K562 (cell line): ENCODE data around the gene OSBPL10. TPM values are rescaled to one million over a fixed set of nuclear protein-coding genes. Genes with fewer than 3 reads are reported as not detected.

Source experiments
- ATAC-seq: fragments of 200-7000 bp; cut with Tn5 transposase; 3 replicates; pipeline ENCODE4 v1.9.1; 2020; ENCODE audit warnings: moderate library complexity
- BruUV-seq: library from RNA; stranded (reverse); fragments of 400-500 nt; replicated peaks from 2 replicates; lab custom pipeline; 2021; lab: Mats Ljungman, UMichigan
- CTCF ChIA-PET: fragments of 300-600 bp; formaldehyde crosslinking; extraction: SDS; loops from one replicate; lab custom pipeline; 2021; ENCODE audit warnings: low intra/inter-chr PET ratio; lab: Yijun Ruan, JAX
- POLR2A ChIA-PET: fragments of 300-600, 350-650 bp; sonication (Branson Sonifier 250); formaldehyde crosslinking; extraction: SDS; loops from one replicate; lab custom pipeline; 2021; ENCODE audit warnings: antibody characterized with exemption, inconsistent platforms; lab: Yijun Ruan, JAX
- DNase-seq, 4 experiments: peaks; one replicate each; pipeline versions ENCODE4 v3.0.0 to v3.0.0-alpha.2; 2011 to 2018; ENCODE audit warnings: low spot score in 3 of 4, mixed read lengths in 3 of 4; ENCODE audit errors: extremely low read depth in 1 of 4
- FAIRE-seq: peaks from 2 replicates; lab custom pipeline; 2011; peaks lifted over from hg19 to GRCh38; lab: Jason Lieb, UNC
- H2AFZ ChIP-seq: 2 replicates; pipeline ENCODE4 v1.6.0; 2011; ENCODE audit warnings: low read depth, low read length, control low read depth, inconsistent platforms
- H3K27ac ChIP-seq: fragments of 200-600 bp; 3 replicates; pipeline ENCODE4 v1.8.0; 2011; ENCODE audit warnings: low read depth, mild to moderate bottlenecking, control low read depth, inconsistent platforms, low read length, moderate library complexity, mixed read lengths; ENCODE audit errors: extremely low read depth
- H3K27me3 ChIP-seq, 2 experiments: fragments of 300-600 bp in 1 of 2; 2 replicates in 1 of 2; 3 replicates in 1 of 2; pipeline versions ENCODE4 v1.6.0 to v1.8.0; 2011; ENCODE audit warnings: inconsistent platforms in 2 of 2, low read length in 2 of 2, mild to moderate bottlenecking in 1 of 2, mixed read lengths in 1 of 2, moderate library complexity in 1 of 2; ENCODE audit not compliant: control insufficient read depth in 2 of 2, insufficient read depth in 2 of 2
- H3K36me3 ChIP-seq: fragments of 300-600 bp; 3 replicates; pipeline ENCODE4 v1.8.0; 2011; ENCODE audit warnings: mild to moderate bottlenecking, low read length, inconsistent platforms; ENCODE audit not compliant: control insufficient read depth, insufficient read depth
- H3K4me1 ChIP-seq, 2 experiments: fragments of 200-600 bp in 1 of 2; replicated peaks in 1 of 2; 2 replicates in 1 of 2; 3 replicates in 1 of 2; pipeline versions ENCODE4 v1.5.1 to v1.8.0; 2011; ENCODE audit warnings: inconsistent platforms in 2 of 2, low read length in 2 of 2, mild to moderate bottlenecking in 1 of 2, mixed read lengths in 1 of 2, moderate library complexity in 1 of 2; ENCODE audit not compliant: control insufficient read depth in 2 of 2, insufficient read depth in 2 of 2
- H3K4me2 ChIP-seq: 2 replicates; pipeline ENCODE4 v1.6.1; 2011; ENCODE audit warnings: low read length, control low read depth, inconsistent platforms, mixed read lengths; ENCODE audit not compliant: insufficient read depth
- H3K4me3 ChIP-seq: fragments of 200-600 bp; sonication (generic), shearing (Covaris generic); 2 replicates; pipeline ENCODE4 v1.5.1; 2016; ENCODE audit warnings: control low read depth, inconsistent platforms
- H3K79me2 ChIP-seq: fragments of 200-600 bp; 3 replicates; pipeline ENCODE4 v1.8.0; 2011; ENCODE audit warnings: low read length, inconsistent platforms; ENCODE audit not compliant: control insufficient read depth, insufficient read depth
- H3K9ac ChIP-seq, 2 experiments: 2 replicates each; pipeline versions ENCODE4 v1.6.0 to v1.6.1; 2011; ENCODE audit warnings: low read depth in 2 of 2, low read length in 2 of 2, control low read depth in 1 of 2, inconsistent platforms in 1 of 2, mild to moderate bottlenecking in 1 of 2, mixed read lengths in 1 of 2; ENCODE audit not compliant: insufficient read depth in 1 of 2
- H3K9me1 ChIP-seq: one replicate; pipeline ENCODE4 v1.6.0; 2011; ENCODE audit warnings: inconsistent platforms, mild to moderate bottlenecking, low read length, moderate library complexity; ENCODE audit not compliant: control insufficient read depth, insufficient read depth
- H3K9me3 ChIP-seq: replicated peaks from 2 replicates; pipeline ENCODE4 v1.5.1; 2011; ENCODE audit warnings: low read depth, low read length, inconsistent platforms; ENCODE audit not compliant: control insufficient read depth, insufficient read depth
- H4K20me1 ChIP-seq: replicated peaks from 2 replicates; pipeline ENCODE4 v1.6.1; 2011; ENCODE audit warnings: low read length, inconsistent platforms, mixed read lengths; ENCODE audit not compliant: control insufficient read depth, insufficient read depth
- BHLHE40 ChIP-seq: IDR thresholded peaks from 2 replicates; pipeline ENCODE4 v1.6.1; 2011; ENCODE audit warnings: low read length, improper control_type of control experiment
- CBX5 ChIP-seq: IDR thresholded peaks from 2 replicates; pipeline ENCODE4 v1.6.1; 2014; ENCODE audit warnings: low read depth, borderline replicate concordance
- CSDE1 ChIP-seq, 2 experiments: fragments of 450-650 bp; IDR thresholded peaks; 2 replicates each; pipeline ENCODE4 v1.6.1; 2016; ENCODE audit warnings: mild to moderate bottlenecking in 1 of 2
- ELK3 ChIP-seq: fragments of 450-650 bp; formaldehyde crosslinking; IDR thresholded peaks from 2 replicates; pipeline ENCODE4 v1.4.0; 2020; ENCODE audit warnings: mild to moderate bottlenecking
- JUNB ChIP-seq: fragments of 450-650 bp; formaldehyde crosslinking; conservative IDR thresholded peaks from 2 replicates; pipeline ENCODE4 v1.4.0; 2020; ENCODE audit warnings: mild to moderate bottlenecking
- SRSF7 ChIP-seq: fragments of 200-400 bp; formaldehyde crosslinking; optimal IDR thresholded peaks from 2 replicates; pipeline ENCODE3; 2017; ENCODE audit warnings: mild to moderate bottlenecking, low read depth, low read length
- THRAP3 ChIP-seq: fragments of 450-650 bp; IDR thresholded peaks from 2 replicates; pipeline ENCODE4 v1.6.1; 2016; ENCODE audit warnings: mild to moderate bottlenecking, inconsistent platforms, borderline replicate concordance
- TRIM28 ChIP-seq: fragments of 450-650 bp; IDR thresholded peaks from 2 replicates; pipeline ENCODE4 v1.6.1; 2017
- ZFP91 ChIP-seq: sonication (generic); formaldehyde crosslinking; IDR thresholded peaks from 2 replicates; pipeline ENCODE4 v1.8.0; 2022; ENCODE audit warnings: mild to moderate bottlenecking, missing genetic modification reagents
- WGBS: fragments of 100-300 bp; shearing (Covaris generic); methylation state at CpG from one replicate; pipeline ENCODE4 v1.1.6; 2016; ENCODE audit warnings: low coverage, mixed read lengths; ENCODE audit not compliant: insufficient coverage; ENCODE audit errors: missing lambda C conversion rate; 5-methylcytosine and 5-hydroxymethylcytosine counted together
- in situ Hi-C: fragments of 300-500 bp; cut with MboI; formaldehyde crosslinking; loops from 4 replicates; pipeline ENCODE4 v1.15.0; 2018; ENCODE audit warnings: inconsistent platforms, mixed read lengths
- intact Hi-C: fragments of 100-400 bp; cut with micrococcal nuclease; formaldehyde crosslinking; loops from 2 replicates; pipeline ENCODE4 v1.14.2; 2022
- polyA plus RNA-seq, 8 experiments: library from polyadenylated mRNA; depleted of rRNA in 4 of 8; stranded (reverse) in 5 of 8; unstranded in 3 of 8; fragments of >200 nt; fragmentation: Nextera tagmentation in 2 of 8; fragmentation: Illumina TruSeq in 1 of 8; extraction: Ambion mirVana in 2 of 8; extraction: Trizol in 1 of 8; gene quantifications; 2 replicates each; pipeline versions ENCODE4 v1.2.1 to v1.2.3, GENCODE V29; 2011 to 2014; ENCODE audit warnings: inconsistent platforms in 1 of 8, missing spikeins in 1 of 8
- total RNA-seq, 7 experiments: library from RNA; depleted of rRNA in 6 of 7; stranded (reverse); fragments of >200 nt in 6 of 7; fragmentation: Illumina TruSeq in 2 of 7; extraction: Trizol in 2 of 7; gene quantifications; 2 replicates each; pipeline versions ENCODE4 v1.2.1 to v1.2.3, GENCODE V29; 2011 to 2021; ENCODE audit warnings: low replicate concordance in 1 of 7

Gene OSBPL10
- total and polyA plus RNA-seq, 9 of the 15 experiments (the other 6 are each of a cell fraction or from before 2014, with no cell fraction given), result 0.03 to 0.19 (median 0.14) TPM; not detected in 2

GRCh38 chr3:31705736-31706135 is 275.3 kb downstream of the OSBPL10 start (continued):
- TF ChIP-seq ELK3 (CRISPR knock-in tag), result no peak

GRCh38 chr3:31704591-31705179 is 276.4 kb downstream of the OSBPL10 start:
- H2AFZ ChIP-seq, result no peak overlapping the region
- ChIA-PET POLR2A (no interaction called here), CTCF (no interaction called here)
- H3K9me3 ChIP-seq, result no peaks in the 10 kb centered on the region
- no peaks in the 10 kb centered on the region for H3K9me1 ChIP-seq
- H3K4me1 ChIP-seq, result no peaks in the 10 kb centered on the region
- FAIRE-seq, result no peak
- no peak for ATAC-seq
- no peaks in the 10 kb centered on the region for H3K36me3 ChIP-seq
- intact Hi-C loops (no loop called here), in situ Hi-C loops (no loop called here)
- DNase-seq, result no peak
- TF ChIP-seq THRAP3, result no peak
- no peak for TF ChIP-seq SRSF7
- TF ChIP-seq TRIM28, result no peak
- no peak for TF ChIP-seq CBX5
- no peak for TF ChIP-seq CSDE1 (IDR thresholded peaks at IDR 0.05)
- no peak for TF ChIP-seq JUNB (CRISPR knock-in tag)
- TF ChIP-seq ZFP91, result no peak
- TF ChIP-seq BHLHE40, result no peak
- no peak overlapping the region for H3K9ac ChIP-seq
- no TSS peak for BruUV-seq
- H3K4me3 ChIP-seq, result no peak overlapping the region
- peaks cover 0 to 13% of the 10 kb centered on the region in 2 experiments; a peak in 3 of 5 replicates for H3K27me3 ChIP-seq
- WGBS, result 0% methylated on average over 7 of the region's 7 CpGs
- no peak overlapping the region for H3K27ac ChIP-seq
- no peak overlapping the region for H3K4me2 ChIP-seq
- H4K20me1 ChIP-seq, result no peaks in the 10 kb centered on the region
- no peaks in the 10 kb centered on the region for H3K79me2 ChIP-seq
